ENCODE measurements around the gene ADAM12.

GRCh38 chr10:126425032-126425431 lies 36.8 kb upstream of the ADAM12 start:
- TF ChIP-seq CTCF (conservative IDR thresholded peaks at IDR 0.05; ENCODE audit: low read length) (no peak), EZH2phosphoT487 (IDR thresholded peaks at IDR 0.05; ENCODE audit: borderline replicate concordance) (no peak)

Measured in Loucy (cell line).